COLO668 (cell line): ENCODE data around the gene WWOX.

Experiments
- DNase-seq: peaks from one replicate; lab custom pipeline; 2025; ENCODE audit not compliant: unreplicated experiment; lab: John Stamatoyannopoulos, UW

Gene WWOX

DNA sequence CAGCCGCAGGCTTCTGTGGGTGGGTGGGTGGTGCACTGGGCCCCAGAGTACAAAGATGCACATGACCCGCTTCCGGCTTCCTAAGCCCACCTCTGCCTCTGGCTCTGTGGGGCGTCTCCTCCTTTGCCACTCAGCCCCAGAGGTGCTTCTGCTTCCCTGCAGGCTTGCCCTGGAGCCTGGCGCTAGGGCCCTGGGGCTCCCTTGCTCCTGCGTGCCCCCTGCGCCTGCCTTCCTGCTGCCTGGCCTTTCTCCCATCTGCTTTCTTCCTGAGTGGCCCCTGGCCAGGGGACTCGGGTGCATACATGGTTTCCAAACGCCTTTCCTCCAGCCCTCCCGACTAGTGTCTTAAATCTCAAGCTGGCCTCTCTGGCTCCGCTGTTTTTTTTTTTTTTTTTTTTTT lies 3.4 kb downstream of the WWOX start:
- no peak for DNase-seq

DNA sequence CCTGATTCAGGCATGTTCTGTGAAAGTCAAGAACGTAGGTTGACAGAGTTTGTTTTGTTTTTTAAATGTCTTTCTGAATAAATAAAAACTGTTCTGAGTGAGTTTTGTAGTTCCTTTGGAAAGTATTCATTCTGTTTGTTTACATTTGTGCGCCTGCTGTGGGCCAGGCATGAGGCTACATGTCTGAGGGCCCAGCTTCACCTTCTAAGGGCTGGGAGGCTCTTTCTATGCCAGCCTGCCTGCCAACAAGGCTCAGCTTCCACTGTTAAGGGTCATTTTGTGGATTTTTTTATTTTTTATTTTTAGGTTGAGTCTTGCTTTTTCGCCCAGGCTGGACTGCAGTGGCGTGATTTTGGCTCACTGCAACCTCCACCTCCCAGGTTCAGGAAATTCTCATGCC lies 6.1 kb downstream of the WWOX start:
- DNase-seq = peak; percentile 11

DNA sequence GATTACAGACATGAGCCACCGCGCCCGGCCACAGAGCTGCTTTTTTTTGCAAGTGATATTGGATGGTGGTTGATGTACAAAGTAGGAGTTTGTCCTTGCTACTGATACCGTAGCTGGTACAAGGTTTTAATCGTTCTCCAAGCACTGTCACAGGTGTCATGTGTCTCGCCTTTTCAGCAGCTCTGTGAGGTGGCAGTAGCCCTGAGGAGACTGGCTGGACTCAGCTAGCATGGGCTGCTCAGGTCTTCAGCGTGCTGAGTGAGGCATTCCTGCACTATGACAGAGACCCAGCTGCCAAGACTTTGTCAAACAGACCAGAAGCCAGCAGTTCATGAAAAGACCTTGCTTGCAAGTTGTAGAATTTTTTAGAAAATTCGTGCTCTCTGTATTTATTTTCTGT lies 7.2 kb downstream of the WWOX start:
- DNase-seq = no peak

DNA sequence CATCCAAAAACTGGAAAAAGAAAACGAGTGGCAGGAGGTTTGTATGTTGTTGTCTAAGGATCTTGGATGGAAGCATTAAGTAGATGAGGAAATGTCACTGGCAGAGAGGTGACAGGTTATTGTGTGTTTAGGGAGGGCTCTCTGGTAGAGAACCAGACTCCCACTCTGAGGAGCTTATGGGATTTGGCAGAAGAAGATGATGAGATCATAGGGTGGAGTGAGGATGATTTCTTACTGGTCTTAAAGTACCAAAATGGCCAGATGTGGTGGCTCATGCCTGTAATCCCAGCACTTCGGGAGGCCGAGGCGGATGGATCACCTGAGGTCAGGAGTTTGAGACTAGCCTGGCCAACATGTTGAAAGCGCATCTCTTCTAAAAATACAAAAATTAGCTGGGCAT lies 9.0 kb downstream of the WWOX start:
- no peak for DNase-seq

DNA sequence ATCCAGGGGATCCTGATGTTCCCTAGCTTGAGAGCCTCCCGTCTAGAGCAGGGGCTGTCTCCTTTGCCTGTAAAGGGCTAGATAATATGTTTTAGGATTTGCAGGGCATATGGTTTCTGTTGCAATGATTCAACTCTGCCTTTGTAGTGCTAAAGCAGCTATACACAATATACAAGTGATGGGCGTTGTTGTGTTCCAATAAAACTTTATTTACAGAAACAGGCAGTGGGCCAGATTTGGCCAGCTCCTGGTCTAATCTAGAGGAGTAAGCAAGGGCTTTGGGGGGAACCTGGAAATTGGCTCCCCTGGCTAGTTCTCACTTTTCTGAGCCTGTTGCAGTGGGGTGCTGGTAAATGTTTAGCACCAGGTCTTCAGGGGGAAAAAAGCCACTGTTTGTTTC lies 13.8 kb downstream of the WWOX start:
- no peak for DNase-seq

DNA sequence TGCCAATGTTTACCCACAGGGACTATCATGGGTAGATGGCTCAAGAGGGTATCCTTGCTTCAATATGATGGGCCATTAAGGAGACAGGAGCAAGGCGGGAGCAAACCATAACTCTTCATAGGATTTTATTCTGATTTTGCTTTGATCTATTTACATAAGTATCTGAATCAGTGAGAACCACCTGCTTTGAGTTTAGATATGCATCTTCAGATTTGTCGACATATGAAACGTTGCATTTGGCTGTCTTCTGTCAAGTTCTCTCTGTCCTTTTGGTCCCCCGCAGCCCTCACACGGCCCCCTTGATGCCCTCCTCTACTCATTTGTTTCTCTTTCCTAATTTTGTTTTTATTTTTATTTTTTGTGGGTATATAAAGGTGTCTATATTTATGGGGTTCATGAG lies 16.2 kb downstream of the WWOX start:
- DNase-seq = no peak

DNA sequence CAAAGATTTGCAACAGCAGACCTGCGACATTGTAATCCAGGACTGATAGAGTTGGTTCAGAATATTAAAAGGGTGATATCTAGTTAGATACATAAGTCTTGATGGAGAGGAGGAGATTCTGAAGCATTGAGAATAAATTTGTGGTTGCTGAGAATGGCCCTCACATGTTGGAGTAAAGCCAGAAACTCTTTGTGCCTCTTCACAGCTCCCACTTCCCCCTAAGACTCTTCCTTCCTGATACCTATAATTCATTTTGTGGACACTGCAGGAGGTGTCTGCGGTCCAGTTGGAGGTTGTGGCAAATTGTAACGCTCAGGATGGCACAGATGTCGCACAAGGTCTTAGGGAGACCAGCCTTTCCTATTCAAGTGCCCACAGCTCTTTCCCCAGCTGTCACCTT lies 17.5 kb downstream of the WWOX start:
- no peak for DNase-seq

DNA sequence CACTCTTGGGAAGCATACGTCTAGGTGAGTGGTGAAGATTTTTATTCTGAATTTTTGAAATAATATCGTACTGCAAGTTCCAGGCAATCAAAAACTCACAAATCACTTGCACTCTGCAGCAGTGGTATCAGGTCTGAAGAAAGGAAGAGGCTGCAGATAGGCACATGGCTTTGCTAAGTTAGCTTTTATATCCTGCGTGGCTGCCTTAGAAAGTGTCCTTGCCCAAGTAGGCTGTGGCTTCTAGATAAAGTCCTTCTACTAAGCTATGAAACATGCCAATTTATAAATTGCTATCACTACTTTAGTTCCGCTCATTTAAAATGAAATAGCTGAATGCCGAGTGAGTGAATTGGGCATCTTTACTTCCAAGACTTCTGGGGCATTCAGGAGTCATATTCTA lies 17.9 kb downstream of the WWOX start:
- no peak for DNase-seq

DNA sequence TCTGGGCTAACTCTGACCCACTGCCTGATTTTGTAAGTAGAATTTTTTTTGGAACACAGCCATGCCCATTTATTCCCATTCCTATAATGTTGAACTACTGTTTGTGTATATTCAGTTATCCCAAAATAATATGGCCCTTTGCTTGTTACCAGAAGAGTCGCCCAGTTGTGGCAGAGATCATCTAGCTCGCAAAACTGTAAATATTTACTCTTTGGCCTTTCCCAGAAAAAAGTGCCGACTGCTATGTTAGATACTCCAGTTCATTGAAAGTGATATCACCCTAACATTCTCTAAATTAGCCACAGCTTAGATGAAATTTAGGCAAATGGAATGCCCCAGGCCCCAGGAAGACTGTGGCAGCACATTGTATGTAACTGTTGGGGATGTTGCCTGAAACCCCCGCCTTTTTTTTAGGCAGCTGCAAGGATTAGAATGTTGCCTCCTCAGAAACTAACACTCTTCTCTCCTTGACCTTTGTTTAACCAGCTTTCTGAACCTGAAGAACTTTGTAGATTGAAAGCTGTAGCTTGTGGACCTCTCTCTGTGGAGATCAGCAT lies 19.1 kb downstream of the WWOX start:
- DNase-seq = no peak

DNA sequence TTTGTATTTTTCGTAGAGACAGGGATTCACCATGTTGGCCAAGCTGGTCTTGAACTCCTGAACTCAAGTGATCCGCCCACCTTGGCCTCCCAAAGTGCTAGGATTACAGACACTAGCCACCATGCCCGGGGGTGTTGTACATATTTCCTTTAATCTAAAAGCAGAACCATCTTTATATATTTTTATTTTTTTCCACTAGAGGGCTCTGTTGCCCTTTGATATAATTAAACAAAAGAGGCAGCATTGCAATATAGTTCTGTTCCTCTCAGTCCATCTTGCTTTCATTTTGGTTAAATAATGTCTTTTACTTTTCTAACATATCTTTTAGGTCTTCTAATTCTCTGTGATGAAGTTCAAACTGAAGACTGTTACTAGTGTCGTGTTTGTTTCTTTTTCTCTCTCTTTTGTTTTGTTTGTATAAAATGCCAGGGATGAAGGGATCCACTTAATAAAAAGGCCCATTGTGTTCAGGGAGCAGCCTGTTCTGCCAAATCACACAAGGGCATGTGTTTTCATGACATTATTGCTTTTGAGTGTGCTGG lies 23.4 kb downstream of the WWOX start:
- DNase-seq = no peak

DNA sequence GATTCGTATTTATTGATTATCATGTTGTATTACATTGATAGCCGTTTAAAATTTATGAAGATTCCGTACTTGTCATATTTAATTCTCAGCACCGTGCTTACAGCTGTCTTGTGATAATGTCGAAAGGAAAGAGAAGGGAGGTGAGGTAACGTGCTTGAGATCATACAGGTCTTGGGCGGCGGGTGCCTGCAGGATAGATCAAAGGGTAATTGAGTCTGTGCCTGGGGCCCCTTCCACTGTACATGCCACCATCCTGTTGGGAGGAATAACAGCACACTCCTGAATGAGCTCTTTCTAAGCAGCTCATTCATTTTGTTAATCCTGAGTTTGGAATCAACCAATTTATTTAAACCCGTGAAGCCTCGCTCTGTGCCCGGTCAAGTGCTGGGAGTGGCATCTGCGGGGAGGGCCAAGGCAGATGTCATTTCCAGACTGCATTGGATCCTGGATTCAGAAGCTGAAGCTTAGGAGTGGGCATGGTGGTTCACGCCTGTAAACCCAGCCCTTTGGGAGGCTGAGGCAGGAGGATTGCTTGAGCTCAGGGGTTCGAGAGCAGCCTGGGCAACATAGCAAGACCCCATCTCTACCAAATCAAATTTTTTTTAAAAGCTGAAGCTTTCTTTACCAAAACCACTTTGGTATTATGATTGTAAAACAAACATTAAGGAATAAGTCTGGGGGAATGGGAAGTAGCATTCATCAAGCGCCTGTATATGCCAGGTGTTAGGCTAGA lies 25.8 kb downstream of the WWOX start:
- no peak for DNase-seq

DNA sequence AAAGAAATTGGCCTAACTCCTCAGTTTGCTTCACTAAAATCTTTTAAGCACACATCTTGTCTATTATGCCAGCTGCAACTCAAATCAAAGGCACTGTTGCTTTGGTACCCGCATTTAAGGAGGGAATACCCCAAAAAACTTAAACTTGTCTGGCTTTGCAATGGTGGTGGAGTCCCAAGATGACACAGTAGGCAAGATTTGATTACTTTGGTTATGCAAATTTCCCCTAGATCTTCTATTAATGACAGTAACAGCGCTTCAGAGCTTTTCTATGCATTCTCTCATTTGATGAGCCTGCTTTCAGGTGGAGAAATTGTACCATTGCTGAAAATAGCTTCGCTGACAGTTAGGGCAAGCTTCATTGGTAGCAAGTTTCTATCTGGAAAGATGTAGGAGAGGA lies 27.2 kb downstream of the WWOX start:
- no peak for DNase-seq

DNA sequence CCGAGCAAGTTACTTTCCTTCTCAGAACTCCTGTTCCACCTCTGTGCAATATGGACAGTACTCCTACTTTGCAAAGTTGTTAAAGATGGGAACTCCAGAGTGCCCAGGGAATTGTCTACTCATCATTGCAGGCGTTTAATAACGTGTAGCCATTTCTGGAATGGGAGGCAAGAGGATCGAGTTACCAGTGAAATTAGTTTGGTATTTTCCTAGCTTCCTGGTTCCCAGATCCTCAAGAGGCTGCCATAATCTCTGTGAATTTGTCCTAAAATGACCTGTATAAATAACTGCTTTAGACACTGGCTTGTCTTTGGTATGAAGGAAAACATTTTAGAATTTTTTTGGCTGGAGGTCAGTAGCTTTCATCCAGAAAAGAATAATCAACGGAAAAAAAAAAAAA lies 27.7 kb downstream of the WWOX start:
- DNase-seq = no peak

DNA sequence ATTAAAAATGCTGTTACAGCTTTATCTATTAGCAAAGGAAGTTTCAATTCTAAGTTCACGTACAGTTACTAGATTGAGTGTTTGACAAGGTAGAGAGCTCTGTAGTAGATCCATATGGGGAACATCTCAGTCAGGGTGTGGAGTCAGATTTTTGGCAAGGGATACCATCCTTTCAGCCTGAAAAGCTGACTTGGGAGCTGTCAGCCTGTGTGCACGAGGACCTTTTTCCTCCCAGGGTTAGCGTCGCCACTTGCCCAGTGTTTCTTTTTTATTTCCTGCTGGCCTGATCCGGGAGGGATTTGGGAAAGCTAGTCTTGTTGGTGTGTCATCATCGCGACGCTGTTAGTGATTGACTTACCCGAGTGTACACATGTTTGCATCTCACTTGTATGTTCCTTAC lies 29.5 kb downstream of the WWOX start:
- DNase-seq = no peak

DNA sequence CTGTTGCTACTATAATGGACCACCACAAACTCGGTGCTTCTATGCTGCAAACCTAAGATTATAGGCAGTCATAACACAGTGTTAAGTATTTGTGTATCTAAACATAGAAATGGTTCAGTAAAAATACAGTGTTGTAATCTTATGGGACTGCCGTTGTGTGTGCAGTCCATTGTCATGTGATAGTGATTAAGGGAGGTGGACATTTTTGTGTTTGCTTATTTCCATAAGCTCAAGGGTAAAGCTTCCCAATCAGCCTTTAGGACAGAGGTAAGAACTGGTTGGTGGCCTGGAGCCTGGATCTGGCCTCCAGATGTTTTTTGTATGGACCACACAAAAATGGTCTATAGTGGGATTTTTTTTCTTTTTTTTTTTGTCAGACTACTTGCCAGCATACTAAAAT lies 29.9 kb downstream of the WWOX start:
- DNase-seq = no peak

DNA sequence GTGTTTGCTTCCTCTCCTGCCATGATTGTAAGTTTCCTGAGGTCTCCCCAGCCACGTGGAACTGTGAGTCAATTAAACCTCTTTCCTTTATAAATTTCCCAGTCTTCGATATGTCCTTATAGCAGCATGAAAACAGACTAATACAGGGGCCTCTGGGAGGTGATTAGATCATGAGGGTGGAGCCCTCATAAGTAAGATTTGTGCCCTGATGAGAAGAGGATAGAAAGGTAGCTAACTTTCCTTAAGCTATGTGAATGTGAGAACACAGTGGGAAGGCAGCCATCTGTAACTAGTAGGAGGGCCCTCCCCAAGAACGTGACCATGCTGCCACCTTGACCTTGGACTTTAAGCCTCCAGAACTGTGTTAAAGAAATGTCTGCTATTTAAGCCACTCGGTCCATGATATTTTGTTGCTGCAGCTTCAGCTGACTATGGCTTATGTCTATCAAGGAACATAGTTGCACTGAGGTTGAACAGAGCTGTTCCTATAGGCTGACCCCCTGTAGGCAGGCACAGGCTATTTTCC lies 30.7 kb downstream of the WWOX start:
- DNase-seq = no peak

DNA sequence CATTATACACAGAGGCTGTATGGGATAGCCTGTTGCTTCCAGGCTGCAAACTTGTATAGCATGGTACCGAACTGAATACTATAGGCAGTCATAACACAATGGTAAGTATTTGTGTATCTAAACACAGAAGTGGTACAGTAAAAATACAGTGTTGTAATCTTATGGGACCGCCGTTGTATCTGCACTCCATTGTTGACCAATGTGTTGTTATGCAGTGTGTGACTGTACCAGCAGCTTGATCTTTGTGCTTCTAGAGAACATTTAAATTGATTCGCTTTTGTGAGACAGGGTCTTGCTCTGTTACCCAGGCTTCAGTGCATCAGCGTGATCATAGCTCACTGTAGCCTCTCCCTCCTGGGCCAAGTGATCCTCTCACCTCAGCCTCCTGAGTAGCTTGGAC lies 31.5 kb downstream of the WWOX start:
- DNase-seq = no peak

DNA sequence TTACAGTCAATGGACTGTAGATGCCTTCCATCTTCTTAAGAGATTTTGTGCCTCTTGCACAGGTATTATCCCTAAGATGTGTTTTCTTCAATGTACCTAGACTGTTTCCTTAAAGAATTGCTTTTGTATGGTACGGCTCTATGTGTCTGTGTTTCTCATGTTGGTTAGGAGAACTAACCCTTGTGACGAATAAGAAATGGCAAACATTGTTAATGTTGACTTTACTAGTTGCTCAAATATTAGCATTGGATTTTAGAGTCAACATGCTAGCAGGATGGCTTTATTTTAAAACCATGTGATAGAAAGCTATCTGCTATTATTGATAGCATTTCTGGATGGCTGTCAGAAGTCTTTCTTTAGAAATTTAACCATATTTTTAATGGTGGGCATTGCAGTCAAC lies 34.5 kb downstream of the WWOX start:
- no peak for DNase-seq

DNA sequence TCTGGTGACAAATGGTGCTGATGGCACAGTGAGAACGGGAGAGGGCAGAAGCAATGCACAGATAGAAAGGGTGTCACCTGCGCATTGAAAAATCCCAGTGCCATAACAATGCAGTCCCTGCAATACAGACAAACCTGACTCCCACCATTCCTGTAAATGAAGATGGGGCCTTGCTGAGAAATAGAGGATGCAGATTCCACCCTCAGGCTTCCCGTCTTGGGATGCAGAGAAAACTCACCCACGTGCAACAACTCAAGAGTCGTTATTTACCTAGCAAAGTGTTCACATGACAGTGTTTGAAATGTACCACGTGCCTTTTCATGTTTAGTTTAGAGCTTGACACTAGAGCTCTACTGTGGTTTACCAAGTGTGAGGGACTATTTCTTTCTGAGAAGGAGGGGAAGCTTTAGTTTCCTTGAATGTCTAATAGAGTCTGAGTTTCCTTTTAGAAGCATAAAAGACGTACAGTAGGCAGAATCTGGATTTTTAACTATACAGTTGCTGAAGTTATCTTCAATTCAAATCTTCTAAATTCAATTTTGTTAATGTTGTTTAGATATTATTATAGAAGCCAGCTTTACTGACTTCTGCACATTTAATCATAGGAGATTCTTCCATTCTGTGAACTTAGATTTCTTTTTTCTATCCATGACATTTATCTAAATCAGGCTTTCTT lies 35.6 kb downstream of the WWOX start:
- DNase-seq = peak; percentile 41

DNA sequence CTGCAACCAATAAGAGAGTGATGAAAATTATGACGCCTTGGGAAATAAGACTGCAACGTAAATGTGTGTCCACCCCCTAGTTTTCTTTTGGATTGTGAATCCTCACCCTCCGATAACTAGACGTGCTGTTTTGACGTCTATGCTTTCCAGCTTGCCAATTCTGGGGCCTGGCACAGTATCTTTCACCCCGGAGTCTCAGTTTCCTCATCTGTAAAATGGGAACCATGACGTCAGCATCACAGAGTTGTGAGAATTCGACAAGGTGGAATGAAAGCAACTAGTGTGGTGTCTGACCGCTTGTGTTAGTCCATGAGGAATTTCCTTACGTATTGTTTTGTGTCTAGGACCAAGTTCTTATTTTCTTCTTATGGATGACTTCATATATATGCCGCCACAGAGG lies 37.7 kb downstream of the WWOX start:
- no peak for DNase-seq

DNA sequence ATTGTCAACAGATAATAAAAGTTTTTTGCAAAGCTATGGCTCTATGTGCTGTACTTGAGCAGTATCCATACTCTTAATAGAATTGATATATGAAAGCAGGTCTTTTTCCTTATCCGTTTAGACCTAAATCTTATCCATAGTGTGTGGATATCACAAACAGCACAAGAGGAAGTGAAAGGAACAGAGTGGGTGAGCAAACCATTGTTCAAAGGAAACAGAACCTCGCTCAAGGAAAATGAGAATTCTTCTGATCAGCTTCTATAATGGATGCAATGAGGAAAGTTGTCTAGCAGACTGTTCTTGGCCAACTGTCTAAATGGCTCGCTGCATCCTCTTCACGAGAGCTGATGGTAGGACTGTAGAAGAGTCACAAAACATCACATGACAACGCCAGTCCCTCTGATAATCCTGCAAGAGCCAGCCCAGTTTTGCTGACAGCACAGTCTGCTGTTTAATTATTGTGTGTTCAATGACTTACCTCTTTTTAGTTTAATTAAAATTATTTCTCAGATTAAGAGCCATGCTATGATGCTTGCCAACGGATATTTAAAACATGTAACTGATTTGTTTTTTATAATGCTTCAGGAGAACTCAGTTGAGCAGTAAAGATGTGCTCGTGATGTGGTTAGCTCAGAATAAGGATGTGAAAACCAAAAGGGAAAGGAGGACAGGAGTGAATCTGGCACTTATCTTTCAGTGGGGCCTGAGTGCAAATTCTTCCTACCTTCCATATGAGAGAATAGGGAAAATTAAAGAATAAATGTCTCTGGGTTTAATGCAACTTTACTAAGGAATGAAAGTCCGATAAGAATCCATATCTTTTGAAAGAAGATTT lies 38.5 kb downstream of the WWOX start:
- no peak for DNase-seq
